NB4 (cell line): ENCODE results near the gene ITFG2.
A peak's percentile ranks its signal among the peaks of the same experiment; 100 is the strongest.

Experiments
- DNase-seq: peaks from one replicate; pipeline ENCODE4 v3.0.0; 2010; ENCODE audit warnings: low read depth
- H3K4me3 ChIP-seq: one replicate; pipeline ENCODE4 v1.5.1; 2011; ENCODE audit warnings: mild to moderate bottlenecking, low read depth, low read length, moderate library complexity
- CTCF ChIP-seq: IDR thresholded peaks from one replicate; pipeline ENCODE4 v1.5.1; 2012; ENCODE audit warnings: low read depth, low read length
- MAX ChIP-seq: IDR thresholded peaks from 2 replicates; pipeline ENCODE4 v1.6.1; 2011; ENCODE audit warnings: low read depth, low read length
- MYC ChIP-seq: IDR thresholded peaks from 2 replicates; pipeline ENCODE4 v1.6.1; 2011; ENCODE audit warnings: low read depth, low read length
- POLR2A ChIP-seq: IDR thresholded peaks from 2 replicates; pipeline ENCODE4 v1.6.1; 2011; ENCODE audit warnings: mild to moderate bottlenecking; ENCODE audit not compliant: insufficient read length; ENCODE audit errors: extremely low read depth

The ITFG2 gene

GRCh38 chr12:2812290-2813213 is at the start of gene ITFG2:
Gene ITFG2 (plus strand): TSS chr12:2812668. CDS start chr12:2812761, 93 bp downstream.
- DNase-seq = peak; percentile 97
- peak within 1 kb of the TSS; percentile 91 for H3K4me3 ChIP-seq
- TF ChIP-seq MAX = peak; percentile 96
- TF ChIP-seq MYC = peak; percentile 99
- TF ChIP-seq POLR2A = peak; percentile 93
- no peak for TF ChIP-seq CTCF

- no peak for TF ChIP-seq CTCF
- TF ChIP-seq POLR2A = no peak
- TF ChIP-seq MAX = no peak
- no peak for TF ChIP-seq MYC
- no peak for DNase-seq
Observed at GRCh38 chr12:2764398-2764797, 48.1 kb upstream of the ITFG2 start.

GRCh38 chr12:2765052-2765451 is 47.4 kb upstream of the ITFG2 start:
- H3K4me3 ChIP-seq = no peak overlapping the region
- no peak for TF ChIP-seq CTCF
- TF ChIP-seq MYC = no peak
- TF ChIP-seq MAX = no peak
- no peak for TF ChIP-seq POLR2A
- DNase-seq = no peak

More at GRCh38 chr12:2764398-2764797, 48.1 kb upstream of the ITFG2 start:
- no peak overlapping the region for H3K4me3 ChIP-seq

GRCh38 chr12:2765608-2766007 is 46.9 kb upstream of the ITFG2 start:
- TF ChIP-seq MAX (no peak), CTCF (no peak), POLR2A (no peak), MYC (no peak)
- no peak overlapping the region for H3K4me3 ChIP-seq
- no peak for DNase-seq

- TF ChIP-seq CTCF (no peak), MYC (no peak), MAX (no peak), POLR2A (no peak)
- no peak overlapping the region for H3K4me3 ChIP-seq
- DNase-seq = no peak
Observed at GRCh38 chr12:2768224-2768961, 44.1 kb upstream of the ITFG2 start.
